ENCODE data around the gene ORC2. TPM values are rescaled to one million over a fixed set of nuclear protein-coding genes. Genes with fewer than 3 reads are reported as not detected.
A peak's percentile ranks its signal among the peaks of the same experiment; 100 is the strongest.

ORC2 gene
- total and polyA plus RNA-seq, 11 donors: 6.7 to 38.0 (median 23.2) TPM

DNA sequence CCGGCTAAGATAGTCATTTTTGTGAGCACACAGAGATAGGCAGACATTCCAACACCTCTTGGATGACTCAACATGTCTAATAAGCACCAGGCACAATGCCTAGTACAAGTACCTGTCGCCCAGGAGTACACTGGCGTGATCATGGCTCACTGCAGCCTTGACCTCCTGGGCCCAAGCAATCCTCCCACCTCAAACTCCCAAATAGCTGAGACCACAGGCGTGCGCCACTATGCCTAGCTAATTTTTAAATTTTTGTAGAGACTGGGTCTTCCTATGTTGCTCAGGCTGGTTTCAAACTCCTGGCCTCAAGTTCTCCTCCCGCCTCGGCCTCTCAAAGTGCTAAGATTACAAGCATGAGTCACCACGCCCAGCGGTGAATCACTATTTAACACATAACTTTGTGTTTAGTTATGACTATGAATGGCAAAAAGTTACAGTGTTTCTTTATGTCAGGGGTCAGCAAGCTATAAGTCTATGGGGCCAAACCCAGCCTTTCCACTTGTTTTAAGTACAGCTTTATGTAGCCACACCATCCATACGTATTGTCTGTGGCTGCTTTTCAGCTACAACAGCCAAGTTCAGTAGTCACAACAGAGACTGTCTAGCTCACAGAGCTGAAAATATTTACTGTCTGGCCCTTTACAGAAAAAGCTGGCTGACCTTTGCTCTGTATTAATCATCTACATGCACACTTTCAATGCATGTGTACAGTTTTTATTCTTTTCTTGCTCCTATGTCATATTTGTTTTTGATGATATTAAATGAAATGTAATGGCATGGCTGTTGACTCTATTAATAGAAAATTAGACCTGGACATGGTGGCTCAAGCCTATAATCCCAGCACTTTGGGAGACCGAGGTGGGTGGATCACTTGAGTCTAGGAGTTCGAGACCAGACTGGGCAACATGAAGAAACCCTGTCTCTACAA, 18.7 kb downstream of the ORC2 start:
- no peak overlapping the region for H3K27ac ChIP-seq
- TF ChIP-seq POLR2A (IDR thresholded peaks at IDR 0.05): no peak
- TF ChIP-seq, protein P1, sequence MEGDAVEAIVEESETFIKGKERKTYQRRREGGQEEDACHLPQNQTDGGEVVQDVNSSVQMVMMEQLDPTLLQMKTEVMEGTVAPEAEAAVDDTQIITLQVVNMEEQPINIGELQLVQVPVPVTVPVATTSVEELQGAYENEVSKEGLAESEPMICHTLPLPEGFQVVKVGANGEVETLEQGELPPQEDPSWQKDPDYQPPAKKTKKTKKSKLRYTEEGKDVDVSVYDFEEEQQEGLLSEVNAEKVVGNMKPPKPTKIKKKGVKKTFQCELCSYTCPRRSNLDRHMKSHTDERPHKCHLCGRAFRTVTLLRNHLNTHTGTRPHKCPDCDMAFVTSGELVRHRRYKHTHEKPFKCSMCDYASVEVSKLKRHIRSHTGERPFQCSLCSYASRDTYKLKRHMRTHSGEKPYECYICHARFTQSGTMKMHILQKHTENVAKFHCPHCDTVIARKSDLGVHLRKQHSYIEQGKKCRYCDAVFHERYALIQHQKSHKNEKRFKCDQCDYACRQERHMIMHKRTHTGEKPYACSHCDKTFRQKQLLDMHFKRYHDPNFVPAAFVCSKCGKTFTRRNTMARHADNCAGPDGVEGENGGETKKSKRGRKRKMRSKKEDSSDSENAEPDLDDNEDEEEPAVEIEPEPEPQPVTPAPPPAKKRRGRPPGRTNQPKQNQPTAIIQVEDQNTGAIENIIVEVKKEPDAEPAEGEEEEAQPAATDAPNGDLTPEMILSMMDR (IDR thresholded peaks at IDR 0.05): no peak
- H3K36me3 ChIP-seq: peaks cover 0 to 100% (median 96%) of the 10 kb centered on the region in 9 donors
- H3K9me3 ChIP-seq: no peaks in the 10 kb centered on the region
- no peak for DNase-seq
- H3K4me1 ChIP-seq: peaks cover 0 to under 1% (median 0%) of the 10 kb centered on the region in 12 donors
- peak in 1 of 4 donors; percentile 27 for ATAC-seq
- WGBS, 4 donors: 91 to 95% (median 92%) methylated on average over 12 of the region's 12 CpGs
- intact Hi-C loops (cut with DNase I): no loop called here
- H3K27me3 ChIP-seq: no peaks in the 10 kb centered on the region
- no peak overlapping the region for H3K4me3 ChIP-seq

DNA sequence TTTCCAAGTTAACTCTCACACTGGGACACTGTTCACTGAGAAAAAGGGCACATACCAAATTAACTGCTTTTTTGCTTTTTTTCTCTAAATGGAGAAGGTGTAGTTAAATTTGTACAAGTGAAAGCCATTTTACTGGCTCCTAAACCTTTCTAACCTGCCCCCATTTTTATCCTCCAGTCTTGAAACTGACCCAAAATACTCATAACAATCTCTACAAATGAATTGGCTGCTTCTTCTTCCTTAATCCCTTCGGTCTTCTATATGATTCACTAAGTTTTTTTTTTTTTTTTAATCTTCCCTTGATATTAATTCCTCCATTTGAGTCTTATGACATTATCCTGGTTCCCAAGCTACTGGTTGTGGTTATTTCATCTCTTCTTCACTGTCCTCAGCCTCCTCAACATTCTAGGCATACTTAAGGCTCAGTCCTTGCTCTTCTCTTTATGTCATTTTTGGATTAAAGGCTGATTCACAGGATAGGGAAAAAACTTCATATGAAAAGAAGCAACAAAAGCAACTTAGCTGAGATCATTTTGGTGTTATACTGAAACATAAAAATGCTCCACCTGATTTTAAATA, 19.8 kb downstream of the ORC2 start:
- Histone ChIP-seq H3K4me3 (no peak overlapping the region), H3K27ac (no peak overlapping the region), H3K27me3 (no peaks in the 10 kb centered on the region), H3K9me3 (no peaks in the 10 kb centered on the region), H3K36me3 (peaks cover 0 to 100% (median 97%) of the 10 kb centered on the region in 9 donors), H3K4me1 (no peaks in the 10 kb centered on the region)
- DNase-seq (no peak), ATAC-seq (no peak)
- 79 to 94% (median 86%) methylated on average over 1 of the region's 1 CpG for WGBS, 4 donors
- TF ChIP-seq, protein P1 (IDR thresholded peaks at IDR 0.05): no peak
- TF ChIP-seq POLR2A (IDR thresholded peaks at IDR 0.05): no peak
- intact Hi-C loops (cut with DNase I): no loop called here

- no peaks in the 10 kb centered on the region for H3K27me3 ChIP-seq
- 84 to 94% (median 90%) methylated on average over 1 of the region's 1 CpG for WGBS, 4 donors
- intact Hi-C loops (cut with DNase I): loop anchor here in 1 of 10 donors (10.0 kb wide), 1 partner anchor 55 kb away; no protein-coding TSS in a partner anchor
- no peak overlapping the region for H3K27ac ChIP-seq
- TF ChIP-seq, protein P1 (IDR thresholded peaks at IDR 0.05): no peak
- TF ChIP-seq POLR2A (IDR thresholded peaks at IDR 0.05): no peak
- peaks cover 0 to 100% (median 98%) of the 10 kb centered on the region in 9 donors for H3K36me3 ChIP-seq
- no peak overlapping the region for H3K4me3 ChIP-seq
- H3K4me1 ChIP-seq: no peaks in the 10 kb centered on the region
- DNase-seq (no peak), ATAC-seq (no peak)
- H3K9me3 ChIP-seq: no peaks in the 10 kb centered on the region
Observed at GRCh38 chr2:200939832-200940231, 23.6 kb downstream of the ORC2 start.

Measured in heart left ventricle (tissue), 16 donors.